Erythroblast (primary cell): Measurements from ENCODE around the gene MRGPRD.

Experiments used
- GATA1 ChIP-seq: IDR thresholded peaks from 2 replicates; pipeline ENCODE4 v1.6.1; 2011; ENCODE audit warnings: low read depth, mild to moderate bottlenecking, control low read depth, low read length, moderate library complexity
- POLR2A ChIP-seq: IDR thresholded peaks from 2 replicates; pipeline ENCODE4 v1.6.1; 2011; ENCODE audit warnings: mild to moderate bottlenecking, low read length

- TF ChIP-seq POLR2A = no peak
- no peak for TF ChIP-seq GATA1
Observed at GRCh38 chr11:69012092-69013008, 31.6 kb upstream of the MRGPRD start.
